Mucosa of rectum (tissue), 2 donors: Measurements from ENCODE around the gene TTYH2.
"Not testable (repeated sequence)": the region's sequence is repeated elsewhere in the genome, so short reads cannot be mapped to it uniquely, and the experiment has no call there.

Source experiments
- H3K27ac ChIP-seq, 2 donors: one replicate each; pipeline ENCODE4 v1.7.0; 2013; ENCODE audit warnings: inconsistent platforms in 2 of 2, low read depth in 2 of 2, low read length in 2 of 2
- H3K27me3 ChIP-seq, 2 donors: one replicate each; pipeline ENCODE4 v1.7.0; 2013; ENCODE audit warnings: low read length in 2 of 2; ENCODE audit not compliant: control insufficient read depth in 2 of 2, insufficient read depth in 2 of 2
- H3K36me3 ChIP-seq, 2 donors: one replicate each; pipeline ENCODE4 v1.7.0; 2013; ENCODE audit warnings: low read length in 2 of 2; ENCODE audit not compliant: control insufficient read depth in 2 of 2, insufficient read depth in 2 of 2
- H3K4me1 ChIP-seq, 2 donors: one replicate each; pipeline ENCODE4 v1.7.0; 2013; ENCODE audit warnings: low read length in 2 of 2, mild to moderate bottlenecking in 1 of 2; ENCODE audit not compliant: control insufficient read depth in 2 of 2, insufficient read depth in 2 of 2
- H3K4me3 ChIP-seq, 2 donors: one replicate each; pipeline ENCODE4 v1.7.0; 2013; ENCODE audit warnings: low read length in 2 of 2
- H3K9ac ChIP-seq, 2 donors: one replicate each; pipeline ENCODE4 v1.7.0; 2013; ENCODE audit warnings: low read length in 2 of 2, low read depth in 1 of 2, mild to moderate bottlenecking in 1 of 2
- H3K9me3 ChIP-seq, 2 donors: one replicate each; pipeline ENCODE4 v1.7.0; 2013; ENCODE audit warnings: low read length in 2 of 2; ENCODE audit not compliant: control insufficient read depth in 2 of 2
- donor health status: healthy.
- donor health status: Normal muscosa, but diverticular disease.

The TTYH2 gene

GRCh38 chr17:74180336-74180735 lies 33.0 kb upstream of the TTYH2 start:
- peaks cover 0 to 2% of the 10 kb centered on the region in 2 donors for H3K4me1 ChIP-seq
- H3K27me3 ChIP-seq, result peaks cover 9 to 16% of the 10 kb centered on the region in 2 donors
- no peak overlapping the region for H3K27ac ChIP-seq
- no peak overlapping the region for H3K9ac ChIP-seq
- H3K9me3 ChIP-seq, result no peaks in the 10 kb centered on the region
- H3K4me3 ChIP-seq, result no peak overlapping the region
- H3K36me3 ChIP-seq, result no peaks in the 10 kb centered on the region

- no peak overlapping the region for H3K9ac ChIP-seq
- H3K36me3 ChIP-seq, result no peaks in the 10 kb centered on the region
- peaks cover 5 to 17% of the 10 kb centered on the region in 2 donors for H3K27me3 ChIP-seq
- H3K4me1 ChIP-seq, result peaks cover 0 to 2% of the 10 kb centered on the region in 2 donors
- H3K4me3 ChIP-seq, result no peak overlapping the region
- H3K27ac ChIP-seq, result no peak overlapping the region
- no peaks in the 10 kb centered on the region for H3K9me3 ChIP-seq
These were observed 32.0 kb upstream of the TTYH2 start for GRCh38 chr17:74181341-74181740.

- no peak overlapping the region for H3K9ac ChIP-seq
- H3K4me1 ChIP-seq, result no peaks in the 10 kb centered on the region
- H3K9me3 ChIP-seq, result no peaks in the 10 kb centered on the region
- peaks cover 5 to 15% of the 10 kb centered on the region in 2 donors for H3K27me3 ChIP-seq
- no peak overlapping the region for H3K27ac ChIP-seq
- no peak overlapping the region for H3K4me3 ChIP-seq
- H3K36me3 ChIP-seq, result no peaks in the 10 kb centered on the region
These were observed 31.2 kb upstream of the TTYH2 start for GRCh38 chr17:74182041-74182723.

DNA sequence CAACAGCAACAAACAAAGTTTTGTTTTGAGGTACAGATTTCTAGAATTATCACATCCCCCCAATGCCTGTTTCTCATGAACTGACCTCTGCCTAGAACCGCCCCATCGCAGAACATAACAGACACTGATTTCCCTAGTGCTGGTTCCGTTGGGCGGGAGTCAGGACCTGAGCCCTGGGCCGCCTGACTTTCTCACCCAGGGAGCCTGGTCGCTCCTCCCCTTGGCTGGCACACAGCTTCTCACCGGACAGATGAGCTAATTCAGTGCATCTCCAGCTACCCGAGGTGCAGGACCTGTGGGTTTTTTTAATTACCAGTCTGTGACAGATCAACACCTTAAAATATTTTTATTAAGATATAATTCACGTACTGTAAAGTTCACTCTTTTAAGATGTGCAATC lies 30.0 kb upstream of the TTYH2 start:
- Histone ChIP-seq H3K9me3 (no peaks in the 10 kb centered on the region), H3K9ac (no peak overlapping the region), H3K27me3 (peaks cover 5 to 13% of the 10 kb centered on the region in 2 donors), H3K4me1 (no peaks in the 10 kb centered on the region), H3K36me3 (no peaks in the 10 kb centered on the region), H3K4me3 (no peak overlapping the region), H3K27ac (no peak overlapping the region)

DNA sequence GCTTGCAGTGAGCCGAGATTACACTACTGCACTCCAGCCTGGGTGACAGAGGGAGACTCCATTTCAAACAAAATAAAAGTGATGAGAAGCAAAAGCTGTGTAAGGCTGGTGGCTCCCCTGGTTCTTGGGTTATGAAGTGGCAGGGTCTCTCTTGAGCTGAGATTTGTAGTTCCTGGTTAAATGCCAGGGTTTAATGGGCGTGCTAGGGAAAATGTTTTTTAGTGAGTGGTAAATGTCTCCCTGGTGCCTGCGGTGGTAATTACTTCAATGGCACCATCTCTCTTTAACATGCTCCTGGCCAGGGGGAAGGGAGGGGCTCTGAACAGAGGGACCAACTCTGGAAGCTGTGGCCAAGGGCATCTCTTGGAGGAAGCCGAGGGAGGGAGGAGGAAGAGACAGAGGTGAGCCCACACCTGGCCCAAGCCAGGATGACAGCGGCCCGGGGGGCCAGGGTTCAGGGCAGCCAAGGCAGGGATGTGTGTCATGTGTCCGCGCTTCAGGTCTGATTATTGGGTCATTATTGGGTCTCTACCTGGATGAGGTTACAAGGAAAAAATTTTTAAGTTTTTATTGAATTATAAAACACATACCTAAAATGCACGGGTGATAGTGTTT lies 27.7 kb upstream of the TTYH2 start:
- Histone ChIP-seq H3K36me3 (no peaks in the 10 kb centered on the region), H3K4me3 (no peak overlapping the region), H3K9ac (no peak overlapping the region), H3K27ac (no peak overlapping the region), H3K9me3 (no peaks in the 10 kb centered on the region), H3K4me1 (no peaks in the 10 kb centered on the region), H3K27me3 (peaks cover 3 to 5% of the 10 kb centered on the region in 2 donors)

DNA sequence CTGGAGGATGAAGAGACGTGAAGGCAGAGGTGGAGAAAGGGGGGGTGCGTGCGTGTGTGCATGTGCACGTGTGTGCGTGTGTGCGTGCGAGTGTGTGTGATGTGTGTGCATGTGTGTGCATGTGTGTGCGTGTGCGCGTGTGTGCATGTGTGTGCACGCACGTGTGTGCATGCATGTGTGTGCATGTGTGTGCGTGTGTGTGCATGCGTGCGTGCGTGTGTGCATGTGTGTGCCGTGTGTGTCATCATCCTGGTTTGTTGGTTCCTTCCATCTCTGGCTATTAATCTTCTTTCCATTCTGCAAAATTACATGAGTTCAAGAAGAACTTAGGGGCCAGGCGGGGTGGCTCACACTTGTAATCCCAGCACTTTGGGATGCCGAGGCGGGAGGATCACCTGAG lies 26.9 kb upstream of the TTYH2 start:
- Histone ChIP-seq H3K36me3 (no peaks in the 10 kb centered on the region), H3K27ac (no peak overlapping the region), H3K4me1 (no peaks in the 10 kb centered on the region), H3K27me3 (peaks cover 2 to 3% of the 10 kb centered on the region in 2 donors), H3K4me3 (no peak overlapping the region), H3K9me3 (no peaks in the 10 kb centered on the region), H3K9ac (no peak overlapping the region)

- H3K9me3 ChIP-seq, result no peaks in the 10 kb centered on the region
- no peaks in the 10 kb centered on the region for H3K36me3 ChIP-seq
- peaks cover 0 to 1% of the 10 kb centered on the region in 2 donors for H3K4me1 ChIP-seq
- H3K27ac ChIP-seq, result no peak overlapping the region
- H3K4me3 ChIP-seq, result no peak overlapping the region
- no peak overlapping the region for H3K9ac ChIP-seq
- peaks cover 2 to 3% of the 10 kb centered on the region in 2 donors for H3K27me3 ChIP-seq
These were observed 25.6 kb upstream of the TTYH2 start for GRCh38 chr17:74187761-74188160.

GRCh38 chr17:74188687-74189086 lies 24.7 kb upstream of the TTYH2 start:
- H3K27ac ChIP-seq, H3K9me3 ChIP-seq, H3K27me3 ChIP-seq, H3K36me3 ChIP-seq, H3K4me3 ChIP-seq, H3K9ac ChIP-seq, H3K4me1 ChIP-seq: not testable (repeated sequence)

- Histone ChIP-seq H3K27ac (no peak overlapping the region), H3K36me3 (no peaks in the 10 kb centered on the region), H3K27me3 (peaks cover 3 to 13% of the 10 kb centered on the region in 2 donors), H3K4me1 (peaks cover 0 to 7% of the 10 kb centered on the region in 2 donors), H3K9me3 (no peaks in the 10 kb centered on the region), H3K9ac (no peak overlapping the region), H3K4me3 (no peak overlapping the region)
These were observed 23.2 kb upstream of the TTYH2 start for GRCh38 chr17:74190154-74190553.

- Histone ChIP-seq H3K27ac (no peak overlapping the region), H3K9ac (no peak overlapping the region), H3K4me3 (no peak overlapping the region), H3K27me3 (peaks cover 9 to 20% of the 10 kb centered on the region in 2 donors), H3K36me3 (no peaks in the 10 kb centered on the region), H3K4me1 (peaks cover 0 to 7% of the 10 kb centered on the region in 2 donors), H3K9me3 (no peaks in the 10 kb centered on the region)
These were observed 22.5 kb upstream of the TTYH2 start for GRCh38 chr17:74190807-74191406.
